Omental fat pad (tissue), 4 donors: ENCODE data around the gene GPR68. TPM values are rescaled to one million over a fixed set of nuclear protein-coding genes. Genes with fewer than 3 reads are reported as not detected.
"Not testable (repeated sequence)": the region's sequence is repeated elsewhere in the genome, so short reads cannot be mapped to it uniquely, and the experiment has no call there.

Experiments used
- ATAC-seq: fragments of 150-250 bp; one replicate; pipeline ENCODE4 v1.9.1; 2016; ENCODE audit warnings: mild to moderate bottlenecking, moderate library complexity; ENCODE audit not compliant: low FRiP score
- DNase-seq: peaks from one replicate; pipeline ENCODE4 v3.0.0-alpha.2; 2019; ENCODE audit warnings: low spot score
- CTCF ChIP-seq, 3 donors: fragments of 450-650 bp; IDR thresholded peaks; one replicate each; pipeline ENCODE4 v1.5.1; 2016 to 2017; ENCODE audit warnings: antibody characterized with exemption in 3 of 3, mild to moderate bottlenecking in 3 of 3, moderate library complexity in 2 of 3
- total RNA-seq, 4 donors: library from RNA; depleted of rRNA; stranded (reverse); fragments of >200 nt; gene quantifications; one replicate each; pipeline ENCODE4 v1.1.0, GENCODE V29; 2016

Gene GPR68
- total RNA-seq, 4 donors from 2014 or later = 0.19 to 0.36 (median 0.19) TPM; not detected in 1

GRCh38 chr14:91229743-91230200 lies 14.7 kb downstream of the GPR68 start:
- DNase-seq (no peak), ATAC-seq (no peak)
- TF ChIP-seq CTCF (IDR thresholded peaks at IDR 0.05) = no peak

GRCh38 chr14:91229005-91229382 lies 15.5 kb downstream of the GPR68 start:
- no peak for ATAC-seq
- no peak for TF ChIP-seq CTCF (IDR thresholded peaks at IDR 0.05)
- no peak for DNase-seq

DNA sequence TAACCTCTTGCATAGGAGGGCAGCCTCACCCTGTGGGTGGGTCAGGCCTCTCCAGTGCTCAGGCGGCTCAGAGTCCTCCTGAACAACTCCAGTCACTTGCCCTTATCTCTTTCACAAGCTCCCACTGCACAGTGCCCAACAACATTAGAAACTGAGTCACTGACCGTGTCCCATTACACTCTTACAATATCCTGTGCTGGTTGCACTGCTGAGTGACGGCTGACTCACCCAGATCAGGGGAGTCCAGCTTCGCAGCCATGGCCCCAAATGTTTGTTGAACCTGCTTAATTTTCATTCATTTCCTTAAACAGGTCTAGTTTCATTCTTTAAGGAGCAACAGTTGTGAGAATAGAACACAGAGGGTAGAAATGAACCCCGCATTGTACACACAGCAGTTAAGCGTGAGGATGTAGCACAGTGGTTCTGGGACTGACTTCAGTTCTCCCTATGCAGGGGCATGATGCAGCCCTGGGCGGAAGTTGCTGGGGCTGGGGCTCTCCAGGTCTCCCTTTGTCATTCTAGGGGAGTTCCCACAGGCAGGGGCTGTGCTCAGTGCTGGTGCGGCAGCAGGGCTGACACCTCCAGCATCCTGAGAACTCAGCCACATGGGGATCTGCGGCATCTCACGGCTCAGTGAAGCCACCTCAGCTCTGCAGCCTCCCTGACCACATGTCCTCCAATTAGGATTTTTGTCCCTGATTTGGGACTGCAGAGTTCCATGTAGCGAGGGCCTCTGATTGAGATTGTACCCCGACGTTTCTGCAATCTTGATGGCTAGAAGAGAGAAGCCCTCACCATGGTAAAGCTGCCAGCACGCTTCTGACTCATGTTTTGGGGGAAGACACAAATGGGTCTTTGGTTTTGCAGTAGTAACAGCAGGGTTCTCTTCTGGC lies 16.1 kb downstream of the GPR68 start:
- DNase-seq = no peak
- no peak for ATAC-seq
- TF ChIP-seq CTCF (IDR thresholded peaks at IDR 0.05) = no peak

- no peak for TF ChIP-seq CTCF (IDR thresholded peaks at IDR 0.05)
- ATAC-seq = no peak
- no peak for DNase-seq
Measured at GRCh38 chr14:91227183-91227628, 17.3 kb downstream of the GPR68 start.

DNA sequence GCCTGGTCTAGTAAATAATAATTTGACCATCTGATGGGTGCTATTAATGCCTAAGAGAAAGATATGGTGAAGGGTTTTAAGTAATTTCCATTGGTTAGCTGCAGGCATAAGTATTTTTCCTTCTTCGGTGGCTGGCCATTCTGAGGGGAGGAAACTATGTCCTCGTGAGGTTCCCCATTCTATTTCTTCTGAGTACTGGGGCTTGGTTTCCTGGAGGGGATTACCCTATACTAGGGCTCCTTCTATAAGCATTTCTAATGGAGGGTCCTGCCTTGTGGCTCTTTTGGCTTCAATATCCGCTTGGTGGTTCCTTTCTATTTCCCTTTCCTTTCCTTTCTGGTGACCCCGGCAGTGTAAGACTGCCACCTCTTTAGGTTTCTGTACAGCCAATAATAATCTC lies 18.1 kb downstream of the GPR68 start:
- DNase-seq, ATAC-seq: not testable (repeated sequence)

GRCh38 chr14:91225025-91225424 lies 19.5 kb downstream of the GPR68 start:
- ATAC-seq (no peak), DNase-seq (no peak)
- TF ChIP-seq CTCF (IDR thresholded peaks at IDR 0.05) = no peak

GRCh38 chr14:91223028-91223783 lies 21.3 kb downstream of the GPR68 start:
- DNase-seq = no peak
- no peak for TF ChIP-seq CTCF (IDR thresholded peaks at IDR 0.05)
- ATAC-seq = no peak
